GM18861 (cell line): Measurements from ENCODE around the gene FEM1A.
"Not testable (repeated sequence)": the region's sequence is repeated elsewhere in the genome, so short reads cannot be mapped to it uniquely, and the experiment has no call there.

ENCODE experiments used
- ATAC-seq: cut with Tn5 transposase; IDR thresholded peaks from one replicate; pipeline ENCODE4 v1.9.1; 2021; ENCODE audit not compliant: unreplicated experiment

FEM1A gene

DNA sequence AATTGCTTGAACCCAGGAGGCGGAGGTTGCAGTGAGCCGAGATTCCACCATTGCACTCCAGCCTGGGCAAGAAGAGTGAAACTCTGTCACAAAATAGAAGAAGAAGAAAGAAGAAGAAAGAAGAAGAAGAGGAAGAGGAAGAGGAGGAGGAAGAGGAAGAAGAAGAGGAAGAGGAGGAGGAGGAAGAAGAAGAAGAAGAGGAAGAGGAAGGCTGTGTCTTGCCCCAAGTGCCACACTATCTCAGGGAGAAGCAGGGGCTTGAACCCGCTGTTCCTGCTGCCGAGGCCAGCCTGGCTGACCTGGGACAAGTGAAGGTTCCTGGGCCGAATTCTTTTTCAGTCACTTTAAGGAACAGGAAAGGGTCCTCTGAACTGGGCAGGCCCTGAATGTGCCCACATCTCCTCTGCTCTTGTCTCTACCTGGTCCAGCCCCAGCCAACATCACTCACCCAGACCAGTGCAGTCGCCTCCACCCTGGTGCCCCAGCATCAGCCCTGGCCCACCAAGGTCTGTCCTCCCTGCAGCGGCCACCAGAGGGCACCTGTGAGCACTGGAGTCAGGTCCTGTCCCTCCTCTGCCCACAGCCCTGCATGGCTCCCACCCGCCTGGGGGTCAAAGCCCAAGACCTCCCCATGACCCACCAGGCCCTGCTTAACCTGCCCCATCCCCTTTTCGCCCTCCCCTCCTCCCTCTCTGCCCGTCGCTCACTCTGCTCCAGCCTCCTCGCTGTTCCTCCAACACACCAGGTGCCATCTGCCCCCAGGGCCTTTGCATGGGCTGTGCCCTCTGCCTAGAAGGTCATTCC is 20.0 kb downstream of the FEM1A start:
- no peak for ATAC-seq

GRCh38 chr19:4814625-4815425 is 23.3 kb downstream of the FEM1A start:
- no peak for ATAC-seq

DNA sequence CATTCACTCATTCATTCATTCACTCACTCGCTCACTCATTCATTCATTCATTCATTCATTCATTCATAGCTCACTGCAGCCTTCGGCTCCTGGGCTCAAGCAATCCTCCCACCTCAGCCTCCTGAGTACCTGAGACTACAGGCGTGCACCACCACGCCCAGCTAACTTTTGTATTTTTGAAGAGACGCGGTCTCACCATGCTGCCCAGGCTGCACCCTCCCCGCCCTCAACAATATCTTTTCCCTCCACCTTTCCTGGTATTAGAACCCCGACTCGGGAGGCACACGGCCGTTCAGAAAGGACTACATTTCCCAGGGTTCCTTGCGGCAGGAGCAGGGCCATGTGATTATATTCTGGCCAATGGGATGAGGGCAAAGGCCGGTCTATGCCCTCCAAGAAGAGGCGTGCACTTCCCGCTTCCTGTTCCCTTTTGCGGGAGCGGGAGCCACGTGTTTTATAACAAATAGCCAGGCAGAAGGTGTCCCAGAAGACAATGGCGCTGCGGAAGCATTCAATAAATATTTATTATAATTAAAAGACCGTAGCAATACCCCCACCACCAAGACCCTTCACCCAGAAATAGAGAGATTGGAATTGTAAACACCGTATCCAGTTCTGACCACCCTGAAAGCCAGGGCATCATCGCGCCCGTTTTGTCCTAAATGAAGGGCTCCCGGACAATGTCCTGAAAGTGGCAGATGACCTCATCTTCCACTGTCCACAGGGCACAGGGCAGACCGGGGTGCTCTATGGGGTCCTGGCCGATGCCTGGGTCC is 24.1 kb downstream of the FEM1A start:
- ATAC-seq: no peak

GRCh38 chr19:4816202-4816949 is 24.8 kb downstream of the FEM1A start:
- ATAC-seq: no peak

GRCh38 chr19:4816950-4817278 is 25.4 kb downstream of the FEM1A start:
- ATAC-seq: no peak

- ATAC-seq: no peak
Observed at GRCh38 chr19:4817467-4818277, 26.1 kb downstream of the FEM1A start.

DNA sequence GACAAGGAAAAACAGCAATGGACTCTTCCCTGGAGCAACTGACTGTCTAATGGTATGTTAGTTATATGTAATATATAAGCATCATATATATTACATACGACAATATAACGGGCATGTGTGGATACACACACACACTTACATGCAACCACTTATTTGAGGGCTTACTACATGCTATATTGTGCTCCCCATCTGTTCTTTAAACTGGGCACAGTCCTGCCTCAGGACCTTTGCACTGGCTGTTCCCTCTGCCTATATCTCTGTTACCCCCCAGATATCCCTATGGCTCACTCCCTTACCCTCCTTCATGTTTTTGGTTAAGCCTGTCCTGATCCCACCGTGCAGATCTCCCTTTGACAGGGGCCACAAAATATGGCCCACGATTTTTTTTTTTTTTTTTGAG is 29.7 kb downstream of the FEM1A start:
- no peak for ATAC-seq

GRCh38 chr19:4822354-4822753 is 30.8 kb downstream of the FEM1A start:
- not testable (repeated sequence) for ATAC-seq

DNA sequence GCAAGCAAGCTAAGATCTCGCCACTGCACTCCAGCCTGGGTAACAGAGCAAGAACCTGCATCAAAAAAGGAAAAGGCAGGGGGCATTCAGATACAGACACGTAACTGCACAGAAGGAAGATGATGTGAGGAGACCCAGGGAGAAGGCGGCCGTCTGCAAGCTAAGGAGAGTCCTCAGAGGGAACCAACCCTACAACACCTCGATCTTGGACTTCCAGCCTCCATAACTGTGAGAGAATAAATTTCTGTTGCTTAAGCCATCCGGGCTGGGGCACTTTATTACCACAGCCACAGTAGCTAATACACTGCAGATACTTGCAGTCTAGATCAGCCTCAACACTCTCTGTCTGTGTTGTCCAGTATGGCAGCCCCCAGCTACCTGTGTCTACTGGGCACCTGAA is 32.0 kb downstream of the FEM1A start:
- ATAC-seq: no peak

DNA sequence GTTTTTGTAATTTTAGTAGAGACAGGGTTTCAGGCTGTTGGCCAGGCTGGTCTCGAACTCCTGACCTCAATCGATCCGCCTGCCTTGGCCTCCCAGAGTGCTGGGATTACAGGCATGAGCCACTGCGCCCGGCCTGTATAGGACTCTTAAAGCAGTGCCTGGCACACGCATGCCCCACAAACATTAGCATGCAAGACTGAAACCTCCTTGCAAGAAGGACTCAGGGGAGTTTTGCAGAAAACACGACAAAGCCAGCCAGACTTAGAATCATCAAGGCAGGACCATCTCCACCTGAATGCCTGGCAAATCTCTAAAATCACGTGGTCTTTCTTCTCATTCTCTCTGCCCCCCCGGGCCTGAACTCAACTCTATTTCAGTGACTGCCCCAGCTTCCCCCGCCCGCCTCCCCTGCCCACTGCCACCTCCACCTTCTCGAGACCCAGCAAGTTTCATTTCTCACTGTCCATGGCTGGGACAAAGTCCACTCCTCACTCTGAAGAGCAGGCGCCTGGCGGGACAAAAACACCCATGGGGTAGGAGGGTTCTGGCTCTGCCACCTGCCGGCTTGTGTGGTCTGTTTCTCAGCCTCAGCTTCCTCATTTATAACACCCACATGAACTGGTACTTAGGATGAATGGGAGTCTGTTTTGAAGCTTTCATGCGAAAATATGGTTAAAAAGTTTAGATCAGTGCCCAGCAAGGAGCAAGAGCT is 37.6 kb downstream of the FEM1A start:
- no peak for ATAC-seq

- no peak for ATAC-seq
Observed at GRCh38 chr19:4830332-4830731, 38.8 kb downstream of the FEM1A start.

- no peak for ATAC-seq
Observed at GRCh38 chr19:4830768-4831265, 39.3 kb downstream of the FEM1A start.

GRCh38 chr19:4831304-4831978 is 39.9 kb downstream of the FEM1A start, which contains the start of gene TICAM1:
TICAM1 (minus strand) TSS chr19:4831712; CDS start chr19:4818377, 13,335 bp downstream.
- ATAC-seq: peak; percentile 56

DNA sequence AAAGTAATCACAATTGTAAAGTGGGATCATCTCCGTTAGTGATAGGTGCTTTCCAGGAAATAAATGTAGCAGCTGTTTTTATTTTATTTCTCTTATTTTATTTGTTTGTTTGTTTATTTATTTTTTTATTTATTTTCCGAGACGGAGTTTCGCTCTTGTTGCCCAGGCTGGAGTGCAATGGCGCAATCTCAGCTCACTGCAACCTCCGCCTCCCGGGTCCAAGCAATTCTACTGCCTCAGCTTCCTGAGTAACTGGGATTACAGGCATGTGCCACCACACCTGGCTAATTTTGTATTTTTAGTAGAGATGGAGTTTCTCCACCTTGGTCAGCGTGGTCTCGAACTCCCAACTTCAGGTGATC is 40.4 kb downstream of the FEM1A start:
- ATAC-seq: not testable (repeated sequence)

- ATAC-seq: no peak
Observed at GRCh38 chr19:4832776-4833175, 41.2 kb downstream of the FEM1A start.

DNA sequence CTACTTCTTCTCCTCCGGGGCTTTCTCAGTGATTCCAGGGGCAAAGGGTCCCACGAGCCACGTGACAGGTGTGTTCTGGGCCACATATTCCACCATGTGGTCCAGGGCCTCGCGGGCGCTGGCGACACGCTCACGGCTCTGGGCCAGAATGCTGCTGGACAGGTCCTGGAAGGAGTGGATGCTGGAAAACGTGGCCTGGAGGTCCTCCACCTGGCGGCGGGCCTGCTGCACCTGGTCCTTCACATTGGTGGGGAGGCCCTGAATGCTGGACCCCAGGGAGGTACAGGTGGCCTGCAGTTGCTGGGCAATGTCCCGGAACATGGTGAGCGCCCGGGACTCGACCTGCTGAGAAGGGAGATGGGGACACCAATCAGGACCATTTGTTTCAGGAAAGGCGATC is 47.7 kb downstream of the FEM1A start:
- ATAC-seq: no peak

- ATAC-seq: no peak
Observed at GRCh38 chr19:4843647-4843965, 52.1 kb downstream of the FEM1A start.

- ATAC-seq: no peak
Observed at GRCh38 chr19:4844348-4845179, 53.0 kb downstream of the FEM1A start.
